NAMALWA (cell line): ENCODE results near the gene REL.
"Not testable (repeated sequence)": the region's sequence is repeated elsewhere in the genome, so short reads cannot be mapped to it uniquely, and the experiment has no call there.

Experiments
- DNase-seq: peaks from one replicate; pipeline ENCODE4 v3.0.0-alpha.2; 2015; ENCODE audit warnings: low spot score

Gene REL

DNA sequence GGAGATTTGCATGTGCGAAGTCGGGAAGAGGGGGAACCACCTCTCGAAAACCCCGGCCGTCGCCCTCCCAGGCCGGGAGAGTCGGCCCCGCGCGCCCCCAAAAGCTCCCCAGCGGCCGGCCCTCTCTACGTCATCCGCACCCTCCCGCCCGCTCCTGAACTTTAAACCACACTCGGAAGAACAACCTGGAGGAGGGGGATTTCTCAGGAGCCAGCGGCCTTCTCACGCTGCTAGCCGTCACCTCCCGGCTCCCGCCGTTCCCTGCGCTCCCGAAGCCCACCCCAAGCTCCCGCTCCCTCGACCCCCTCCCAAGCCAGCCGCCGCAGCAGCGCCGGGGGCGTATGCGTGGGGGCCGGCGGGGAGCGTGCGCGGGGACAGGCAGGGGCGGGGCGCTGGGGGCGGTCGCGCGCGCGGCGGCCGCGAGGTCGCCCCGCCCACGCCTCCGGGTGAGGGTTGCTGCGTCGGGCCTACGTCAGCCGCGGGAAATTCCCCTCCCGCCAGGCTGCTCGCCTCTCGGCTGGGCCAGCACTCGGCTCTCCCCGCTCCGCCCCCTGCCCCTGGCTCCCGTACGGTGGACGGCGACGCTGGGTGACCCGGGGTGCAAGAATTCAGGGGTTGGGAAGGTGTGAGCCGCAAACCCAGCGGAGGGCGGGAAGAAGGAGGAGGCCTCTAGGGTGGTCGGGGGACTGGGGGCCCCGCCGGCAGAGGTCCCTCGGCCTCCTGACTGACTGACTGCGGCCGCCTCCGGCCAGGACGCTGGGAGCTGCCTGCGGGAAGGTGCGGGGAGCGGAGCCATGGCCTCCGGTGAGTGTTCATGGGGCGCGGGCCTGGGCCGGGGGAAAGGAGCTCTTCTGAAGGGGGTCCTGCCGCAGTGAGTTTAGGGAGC, at the start of gene REL:
Gene REL (plus strand): TSS at position 528 of the 886 bp plus-strand sequence. CDS start 267 bp downstream, at position 795.
- DNase-seq = peak; percentile 89

DNA sequence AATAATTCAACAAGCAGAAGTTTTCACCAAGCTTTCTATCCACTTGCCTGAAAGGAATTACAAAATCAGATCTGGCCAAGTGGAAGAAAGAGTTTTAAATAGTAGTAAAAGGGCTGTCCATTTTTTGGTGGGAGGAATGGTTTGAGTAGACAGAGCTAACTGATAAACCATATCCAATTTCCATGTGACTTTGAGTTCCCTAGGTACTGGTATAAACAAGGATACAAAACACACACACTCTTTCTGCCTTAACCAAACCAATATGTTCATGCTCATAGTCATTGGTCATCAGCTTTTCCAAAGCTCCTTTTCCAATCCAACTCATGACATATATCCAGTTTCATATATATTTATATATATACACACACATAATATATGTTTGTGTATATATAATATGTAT, 49.5 kb upstream of the REL start:
- no peak for DNase-seq

- DNase-seq = no peak
Observed at GRCh38 chr2:60832621-60833020, 48.8 kb upstream of the REL start.

DNA sequence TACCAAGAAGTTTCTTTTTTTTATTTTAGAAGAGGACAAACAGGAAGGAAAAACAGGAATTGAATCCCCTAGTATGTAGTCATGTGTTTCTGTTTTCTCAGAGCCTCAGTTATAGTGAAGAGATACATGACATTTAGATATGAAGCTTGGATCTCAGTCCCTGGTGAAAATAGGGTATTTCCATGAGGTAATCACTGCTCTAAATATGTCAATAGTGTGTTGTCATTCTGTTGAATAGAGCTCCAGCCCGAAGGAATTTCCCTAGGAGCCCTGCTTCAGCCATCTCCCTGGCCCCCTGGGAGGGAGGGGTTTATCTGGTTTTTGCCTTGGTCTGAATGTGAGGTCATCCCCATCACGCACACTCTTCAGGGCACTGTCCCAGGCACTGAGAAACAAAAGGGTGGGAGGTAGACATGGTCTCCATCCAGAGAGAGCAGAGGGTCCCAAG, 47.1 kb upstream of the REL start:
- no peak for DNase-seq

DNA sequence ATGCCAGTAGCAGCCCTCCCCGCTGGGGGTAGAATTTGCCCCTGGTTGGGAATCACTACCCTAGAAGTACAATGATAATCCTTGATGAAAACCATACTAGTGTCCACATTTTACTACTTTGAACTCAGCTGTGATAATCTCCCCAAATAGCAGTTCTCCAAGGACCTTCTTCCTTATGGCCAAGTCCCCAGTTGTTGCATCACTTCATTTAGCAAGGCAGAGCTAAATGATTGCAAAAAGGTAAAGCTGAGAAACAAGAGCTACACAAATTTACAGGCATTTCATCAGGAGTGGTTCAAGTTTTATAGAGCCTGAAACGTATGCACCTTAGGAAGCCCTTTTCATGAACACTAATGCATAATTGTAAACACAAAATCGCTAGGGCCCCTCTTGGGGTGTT, 44.9 kb upstream of the REL start:
- DNase-seq = no peak

- no peak for DNase-seq
Observed at GRCh38 chr2:60837123-60837522, 44.3 kb upstream of the REL start.

GRCh38 chr2:60838481-60838880, 42.9 kb upstream of the REL start:
- no peak for DNase-seq

- peak; percentile 89 for DNase-seq
Observed at GRCh38 chr2:60839126-60839813, 42.1 kb upstream of the REL start.

DNA sequence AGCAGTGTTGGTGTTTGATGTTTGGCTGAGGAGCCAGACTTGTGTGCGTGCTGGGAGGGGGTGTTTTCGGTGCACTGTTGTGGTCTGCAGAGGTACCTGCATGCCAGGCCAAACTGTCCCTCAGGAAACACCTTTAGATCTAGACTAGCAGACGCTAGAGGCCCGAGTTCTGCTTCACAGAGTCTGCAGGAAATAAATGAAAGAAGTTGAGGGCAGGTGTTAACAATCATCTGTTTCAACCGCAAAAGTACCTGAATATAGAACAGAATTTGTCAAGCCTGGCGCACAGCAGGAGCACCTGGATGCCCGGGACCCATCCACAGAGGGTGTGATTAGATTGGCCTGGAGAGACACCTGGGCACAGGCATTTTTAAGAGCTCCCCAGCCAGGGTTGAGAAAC, 40.5 kb upstream of the REL start:
- peak; percentile 91 for DNase-seq

DNA sequence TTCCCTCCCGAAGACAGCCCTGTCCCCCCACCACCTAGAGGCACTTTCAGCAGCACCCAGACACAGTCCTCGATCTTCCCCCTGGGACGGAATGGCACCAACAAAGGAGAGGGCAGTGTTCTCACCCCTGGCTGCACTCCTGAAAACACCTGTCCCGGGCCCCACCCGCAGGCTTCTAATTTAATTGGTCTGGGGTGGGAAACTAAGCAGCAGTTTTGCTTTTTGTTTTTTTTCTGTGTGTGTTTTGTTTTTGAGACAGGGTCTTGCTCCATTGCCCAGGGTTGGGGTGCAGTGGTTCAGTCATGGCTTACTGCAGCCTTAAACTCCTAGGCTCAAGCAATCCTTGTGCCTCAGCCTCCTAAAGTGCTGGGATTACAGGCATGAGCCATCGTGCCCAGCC, 38.4 kb upstream of the REL start:
- DNase-seq = peak; percentile 58

DNA sequence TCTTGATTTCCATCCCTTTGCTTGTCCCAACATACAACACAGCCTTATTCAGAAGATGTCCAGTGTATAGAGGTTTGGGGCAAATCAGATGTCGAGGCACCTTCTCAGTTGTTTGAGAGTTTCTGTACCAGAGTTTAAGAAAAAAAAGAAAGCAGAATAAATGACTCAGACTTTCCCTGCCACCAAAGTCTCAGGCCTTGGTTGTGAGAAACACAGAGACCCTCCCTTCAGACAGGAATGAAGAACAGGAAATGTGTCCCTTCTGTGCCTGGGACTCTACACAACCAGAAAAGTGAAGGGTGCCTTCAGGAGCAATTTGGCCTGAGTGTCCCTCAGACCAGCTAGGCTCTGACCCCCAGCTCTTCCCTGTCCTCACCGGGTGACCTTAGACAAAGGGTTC, 37.3 kb upstream of the REL start:
- DNase-seq = no peak

GRCh38 chr2:60847854-60848253, 33.5 kb upstream of the REL start:
- DNase-seq = no peak

DNA sequence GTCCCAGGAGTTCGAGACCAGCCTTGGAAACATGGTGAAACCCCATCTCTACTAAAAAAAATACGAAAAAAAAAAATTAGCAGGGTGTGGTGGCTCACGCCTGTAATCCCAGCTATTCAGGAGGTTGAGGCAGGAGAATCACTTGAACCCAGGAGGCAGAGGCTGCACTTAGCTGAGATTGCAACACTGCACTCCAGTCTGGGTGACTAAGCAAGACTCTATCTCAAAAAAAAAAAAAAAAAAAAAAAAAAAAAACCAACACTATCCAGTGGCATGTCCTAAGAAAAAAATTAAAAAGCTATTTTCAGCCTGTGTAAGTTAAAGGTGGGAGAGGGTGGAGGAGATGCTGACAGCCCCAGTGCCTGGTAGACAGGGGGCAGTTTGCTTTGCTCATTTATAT, 32.2 kb upstream of the REL start:
- no peak for DNase-seq

GRCh38 chr2:60852282-60852860, 29.0 kb upstream of the REL start:
- DNase-seq = no peak

- DNase-seq = no peak
Observed at GRCh38 chr2:60853531-60853930, 27.8 kb upstream of the REL start.

- DNase-seq = no peak
Observed at GRCh38 chr2:60855989-60856669, 25.2 kb upstream of the REL start.

DNA sequence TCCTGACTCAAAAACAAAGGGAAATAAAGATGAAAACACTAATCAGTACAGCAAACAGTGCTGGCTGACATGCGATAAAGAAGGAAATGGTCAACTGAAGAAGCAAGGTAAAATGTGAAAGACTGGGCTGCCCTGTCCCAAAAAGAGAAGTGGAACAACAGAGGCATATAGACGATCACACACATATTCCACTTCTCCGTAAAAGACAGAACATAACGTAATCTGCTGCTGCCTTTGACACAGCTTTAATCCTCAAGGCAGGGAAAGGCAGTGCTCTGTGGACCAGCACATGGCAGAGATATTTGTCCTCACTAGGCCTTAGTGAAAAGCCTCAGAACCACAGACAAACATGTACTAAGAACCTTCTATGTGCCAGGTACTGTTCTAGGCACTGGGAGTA, 24.3 kb upstream of the REL start:
- no peak for DNase-seq

DNA sequence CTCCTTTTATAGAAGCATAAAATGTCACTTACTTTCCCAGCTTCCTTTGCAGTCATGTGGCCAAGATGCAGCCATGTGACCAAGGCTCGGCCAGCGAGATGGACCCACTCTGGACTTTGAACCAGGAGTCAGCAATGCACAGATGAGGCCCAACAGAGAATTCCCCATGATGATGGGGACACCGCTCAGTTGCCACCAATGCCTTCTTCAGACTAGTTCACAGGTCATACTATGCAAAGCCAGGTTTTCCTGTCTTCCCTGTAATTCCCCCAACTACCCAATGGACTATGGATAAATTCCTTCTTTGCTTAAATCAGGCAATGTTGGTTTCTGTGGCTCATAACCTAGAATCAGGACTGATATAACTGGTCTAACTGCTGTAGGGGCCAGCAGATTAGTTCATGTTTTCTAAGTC, 22.5 kb upstream of the REL start:
- DNase-seq = no peak

GRCh38 chr2:60861736-60862135, 19.6 kb upstream of the REL start:
- no peak for DNase-seq

- DNase-seq = no peak
Observed at GRCh38 chr2:60862642-60863041, 18.7 kb upstream of the REL start.

- not testable (repeated sequence) for DNase-seq
Observed at GRCh38 chr2:60865361-60865760, 16.0 kb upstream of the REL start.

DNA sequence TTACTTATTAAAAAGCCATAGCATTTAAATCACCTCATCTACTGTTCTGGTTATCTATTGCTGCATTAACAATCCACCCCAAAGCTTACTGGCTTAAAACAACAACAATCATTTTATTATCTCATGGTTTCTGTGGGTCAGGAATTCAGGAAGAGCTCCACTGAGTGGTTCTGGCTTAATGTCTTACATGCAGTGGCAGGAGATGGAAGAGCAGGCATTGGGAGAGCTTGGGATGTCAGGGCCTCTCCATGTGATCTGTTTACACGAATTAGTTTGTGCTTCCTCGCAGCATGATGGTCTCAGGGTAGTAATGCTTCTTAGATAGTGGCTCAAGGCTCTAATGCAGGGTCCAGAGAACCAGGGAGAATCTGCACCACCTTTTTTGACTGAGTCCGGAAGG, 14.4 kb upstream of the REL start:
- DNase-seq = no peak
